GM19035 (cell line): ENCODE results near the gene DGKQ.
A peak's percentile ranks its signal among the peaks of the same experiment; 100 is the strongest.
"Not testable (repeated sequence)": the region's sequence is repeated elsewhere in the genome, so short reads cannot be mapped to it uniquely, and the experiment has no call there.

ENCODE experiments used
- ATAC-seq: cut with Tn5 transposase; IDR thresholded peaks from one replicate; pipeline ENCODE4 v1.9.1; 2021; ENCODE audit not compliant: unreplicated experiment

DGKQ gene

GRCh38 chr4:1009542-1010394 lies 36.4 kb upstream of the DGKQ start:
- peak; percentile 51 for ATAC-seq

GRCh38 chr4:1008840-1009541 lies 35.6 kb upstream of the DGKQ start:
- ATAC-seq: peak; percentile 16

GRCh38 chr4:1006856-1007255 lies 33.5 kb upstream of the DGKQ start:
- ATAC-seq: no peak

GRCh38 chr4:1004557-1005485 lies 31.5 kb upstream of the DGKQ start:
- ATAC-seq: no peak

- no peak for ATAC-seq
These were observed 30.7 kb upstream of the DGKQ start for GRCh38 chr4:1004071-1004418.

- ATAC-seq: no peak
These were observed 30.1 kb upstream of the DGKQ start for GRCh38 chr4:1003271-1004070.

GRCh38 chr4:1002631-1003251 lies 29.4 kb upstream of the DGKQ start:
- no peak for ATAC-seq

GRCh38 chr4:1002131-1002630 lies 28.8 kb upstream of the DGKQ start:
- no peak for ATAC-seq

GRCh38 chr4:1001561-1002130 lies 28.3 kb upstream of the DGKQ start:
- ATAC-seq: no peak

- ATAC-seq: no peak
These were observed 27.4 kb upstream of the DGKQ start for GRCh38 chr4:1000686-1001260.

GRCh38 chr4:999882-1000425 lies 26.6 kb upstream of the DGKQ start:
- ATAC-seq: no peak

GRCh38 chr4:999240-999863 lies 26.0 kb upstream of the DGKQ start:
- not testable (repeated sequence) for ATAC-seq

- ATAC-seq: no peak
These were observed 24.8 kb upstream of the DGKQ start for GRCh38 chr4:998096-998691.

GRCh38 chr4:997375-998071 lies 24.2 kb upstream of the DGKQ start:
- no peak for ATAC-seq

- no peak for ATAC-seq
These were observed 23.6 kb upstream of the DGKQ start for GRCh38 chr4:996997-997374.

- ATAC-seq: no peak
These were observed 22.9 kb upstream of the DGKQ start for GRCh38 chr4:996030-996996.
